Ureter (tissue), 1 donor: Measurements from ENCODE around the gene RIN2. TPM values are rescaled to one million over a fixed set of nuclear protein-coding genes. Genes with fewer than 3 reads are reported as not detected.

Source experiments
- DNase-seq: peaks from one replicate; pipeline ENCODE4 v3.0.0-alpha.2; 2020; ENCODE audit warnings: low spot score
- total RNA-seq: library from RNA; stranded (reverse); gene quantifications from one replicate; pipeline ENCODE4 v1.2.4, GENCODE V29; 2023
- donor health status: DM: yes; HTN: yes; CAD: no.

RIN2 gene, protein sequence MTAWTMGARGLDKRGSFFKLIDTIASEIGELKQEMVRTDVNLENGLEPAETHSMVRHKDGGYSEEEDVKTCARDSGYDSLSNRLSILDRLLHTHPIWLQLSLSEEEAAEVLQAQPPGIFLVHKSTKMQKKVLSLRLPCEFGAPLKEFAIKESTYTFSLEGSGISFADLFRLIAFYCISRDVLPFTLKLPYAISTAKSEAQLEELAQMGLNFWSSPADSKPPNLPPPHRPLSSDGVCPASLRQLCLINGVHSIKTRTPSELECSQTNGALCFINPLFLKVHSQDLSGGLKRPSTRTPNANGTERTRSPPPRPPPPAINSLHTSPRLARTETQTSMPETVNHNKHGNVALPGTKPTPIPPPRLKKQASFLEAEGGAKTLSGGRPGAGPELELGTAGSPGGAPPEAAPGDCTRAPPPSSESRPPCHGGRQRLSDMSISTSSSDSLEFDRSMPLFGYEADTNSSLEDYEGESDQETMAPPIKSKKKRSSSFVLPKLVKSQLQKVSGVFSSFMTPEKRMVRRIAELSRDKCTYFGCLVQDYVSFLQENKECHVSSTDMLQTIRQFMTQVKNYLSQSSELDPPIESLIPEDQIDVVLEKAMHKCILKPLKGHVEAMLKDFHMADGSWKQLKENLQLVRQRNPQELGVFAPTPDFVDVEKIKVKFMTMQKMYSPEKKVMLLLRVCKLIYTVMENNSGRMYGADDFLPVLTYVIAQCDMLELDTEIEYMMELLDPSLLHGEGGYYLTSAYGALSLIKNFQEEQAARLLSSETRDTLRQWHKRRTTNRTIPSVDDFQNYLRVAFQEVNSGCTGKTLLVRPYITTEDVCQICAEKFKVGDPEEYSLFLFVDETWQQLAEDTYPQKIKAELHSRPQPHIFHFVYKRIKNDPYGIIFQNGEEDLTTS
- total RNA-seq, result 70.4 TPM

GRCh38 chr20:19758133-19758500 is at the start of gene RIN2:
Gene RIN2, plus strand, starts transcription at chr20:19758258. Its CDS starts 131,344 bp downstream, at chr20:19889602.
- no peak for DNase-seq

DNA sequence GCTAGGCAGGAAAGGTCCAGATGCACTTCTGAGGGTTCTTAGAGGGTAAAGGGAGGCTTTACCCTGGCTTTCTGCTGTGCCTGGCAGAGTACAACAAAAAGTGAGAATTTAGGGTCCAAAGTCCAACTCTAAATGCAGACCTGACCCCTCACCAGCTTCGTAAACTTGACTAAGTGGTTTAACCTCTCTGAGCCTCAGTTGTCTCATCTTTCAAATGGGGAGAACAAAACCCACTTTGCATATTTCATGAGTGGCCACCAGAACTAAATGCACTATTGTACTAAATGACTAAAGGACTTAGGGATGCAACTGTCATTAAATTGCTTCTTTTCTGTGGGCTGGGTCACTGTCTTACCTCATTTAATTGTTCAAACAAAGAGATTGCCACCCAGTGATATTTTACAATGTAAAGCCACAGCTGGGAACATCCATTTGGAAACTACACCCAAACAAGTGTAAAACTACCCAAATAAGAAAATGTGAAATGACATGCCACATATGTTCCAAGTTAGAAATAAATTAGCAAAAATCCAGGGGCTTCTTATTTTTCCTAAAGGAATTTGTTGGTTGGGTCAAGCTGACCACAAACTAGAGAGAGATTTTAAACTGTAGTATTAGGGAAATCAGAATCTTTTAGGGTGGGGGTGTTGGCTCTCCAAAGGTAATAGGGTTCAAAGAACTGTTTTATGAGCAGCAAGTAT is 48.3 kb upstream of the RIN2 start:
- DNase-seq, result no peak

DNA sequence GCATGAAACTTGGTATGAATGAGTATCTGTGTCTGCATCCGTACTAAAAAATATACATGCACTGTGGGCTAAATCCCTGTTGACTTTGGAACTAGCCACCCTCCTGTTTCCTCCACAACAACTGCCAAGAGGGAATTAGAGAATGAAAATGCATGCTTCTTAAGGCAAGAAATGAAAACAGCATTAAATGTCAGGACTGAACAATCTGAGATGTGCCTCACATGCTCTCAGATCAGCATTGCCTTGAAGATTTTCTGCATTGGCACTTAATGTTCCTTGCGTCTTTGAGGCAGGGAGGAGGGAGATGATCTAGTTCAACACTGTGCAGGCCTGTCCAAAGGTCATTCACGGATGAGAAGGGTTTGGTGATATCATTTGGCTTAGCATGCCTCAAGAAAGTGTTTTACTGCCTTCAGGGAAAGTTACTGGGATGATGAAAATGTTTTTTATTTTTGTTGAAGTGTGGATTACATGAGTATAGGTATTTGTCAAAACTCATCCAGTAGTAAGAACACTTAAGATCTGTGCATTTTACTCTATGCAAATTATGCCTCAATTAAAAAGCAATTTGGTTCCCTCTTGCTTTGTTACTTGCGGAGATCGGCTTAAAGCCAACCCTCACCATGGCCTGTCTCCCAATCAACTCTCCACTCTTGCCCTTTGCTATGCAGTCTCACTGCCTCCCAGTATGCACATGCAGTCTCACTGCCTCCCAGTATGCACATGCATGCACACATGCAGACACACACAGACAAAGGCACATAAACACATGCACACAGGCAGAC is 47.5 kb upstream of the RIN2 start:
- no peak for DNase-seq

DNA sequence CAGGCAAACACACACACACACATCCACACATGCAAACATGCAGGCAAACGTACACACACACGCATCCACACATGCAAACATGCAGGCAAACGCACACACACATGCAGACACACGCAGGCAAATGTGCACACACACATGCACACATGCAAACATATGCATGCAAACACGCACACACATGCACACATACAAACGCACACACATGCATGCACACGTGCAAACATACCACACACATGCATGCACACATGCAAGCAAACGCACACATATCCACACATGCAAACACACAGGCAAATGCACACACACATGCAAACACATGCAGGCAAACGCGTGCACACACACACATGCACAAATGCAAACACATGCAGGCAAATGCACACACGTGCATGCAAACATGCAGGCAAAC is 46.9 kb upstream of the RIN2 start:
- DNase-seq, result no peak

GRCh38 chr20:19712721-19713260 is 45.3 kb upstream of the RIN2 start:
- DNase-seq, result no peak

DNA sequence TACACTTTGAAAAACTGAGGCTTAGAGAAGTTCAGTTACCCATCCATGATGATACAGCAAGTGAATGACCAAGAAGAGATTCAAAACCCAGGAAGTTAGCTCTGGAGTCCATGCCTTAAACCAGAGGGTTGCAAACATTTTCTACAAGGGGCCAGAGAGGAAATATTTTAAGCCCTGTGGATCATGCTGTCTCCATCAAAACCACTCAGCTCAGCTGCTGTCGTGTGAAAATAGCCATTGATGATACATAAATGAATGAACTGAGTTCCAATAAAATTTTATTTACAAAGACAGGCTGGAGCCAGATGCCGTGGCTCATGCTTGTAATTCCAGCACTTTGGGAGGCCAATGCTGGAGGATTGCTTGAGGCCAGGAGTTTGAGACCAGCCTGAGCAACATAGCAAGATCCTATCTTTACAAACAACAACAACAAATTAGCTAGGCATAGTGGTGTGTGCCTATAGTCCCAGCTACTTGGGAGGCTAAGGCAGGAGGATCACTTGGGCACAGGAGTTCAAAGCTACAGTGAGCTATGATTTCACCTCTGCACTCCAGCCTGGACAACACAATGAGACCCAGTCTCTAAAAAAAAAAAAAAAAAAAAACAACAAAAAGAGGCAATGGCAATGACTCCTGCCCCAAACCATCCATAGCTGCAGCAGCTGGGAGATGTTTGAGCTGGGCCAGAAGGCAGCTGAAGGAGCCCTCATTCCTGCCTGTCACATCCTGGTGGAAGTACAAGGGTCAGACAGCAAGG is 44.1 kb upstream of the RIN2 start:
- DNase-seq, result no peak

- DNase-seq, result no peak
These were observed 43.5 kb upstream of the RIN2 start for GRCh38 chr20:19714579-19714840.

DNA sequence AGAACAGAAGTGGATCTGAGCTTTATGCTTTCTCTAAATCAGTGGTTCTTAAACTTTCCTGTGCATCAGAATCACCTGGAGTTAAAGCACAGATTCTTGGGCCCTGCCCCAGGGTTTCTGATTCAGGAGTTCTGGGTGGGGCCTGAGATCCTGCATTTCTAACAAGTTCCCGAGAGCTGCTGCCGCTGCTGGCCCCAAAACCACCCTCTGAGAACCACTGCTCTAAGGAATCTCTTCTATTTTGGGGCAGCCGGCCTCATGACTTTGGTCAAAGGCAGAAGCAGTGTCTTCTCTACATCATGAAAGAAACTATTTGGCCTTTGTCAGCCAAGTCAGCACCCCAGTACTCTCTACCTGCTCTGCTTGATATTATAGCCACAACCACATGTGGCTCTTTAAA is 42.1 kb upstream of the RIN2 start:
- no peak for DNase-seq

- no peak for DNase-seq
These were observed 39.2 kb upstream of the RIN2 start for GRCh38 chr20:19718880-19719279.

- no peak for DNase-seq
These were observed 37.1 kb upstream of the RIN2 start for GRCh38 chr20:19720991-19721390.

DNA sequence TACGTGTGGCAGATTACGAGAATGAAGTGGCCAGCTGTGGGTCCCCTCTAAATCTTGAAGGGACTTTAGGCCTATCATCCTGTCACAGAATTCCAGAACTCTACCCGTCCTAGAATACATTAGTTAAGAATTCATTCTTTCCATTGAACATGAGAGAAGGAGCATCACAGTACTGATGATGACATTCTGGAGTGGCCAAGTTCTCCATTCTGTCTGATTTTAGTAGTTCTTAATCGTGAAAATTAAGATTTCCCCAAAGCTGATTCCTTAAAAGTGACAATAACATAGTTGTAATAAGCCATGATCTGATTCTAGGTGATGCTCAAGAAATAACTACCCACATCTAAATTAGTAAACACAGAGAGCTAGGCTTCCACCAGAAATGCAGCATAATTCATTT is 35.0 kb upstream of the RIN2 start:
- DNase-seq, result no peak

GRCh38 chr20:19723813-19724430 is 34.1 kb upstream of the RIN2 start:
- DNase-seq, result no peak

DNA sequence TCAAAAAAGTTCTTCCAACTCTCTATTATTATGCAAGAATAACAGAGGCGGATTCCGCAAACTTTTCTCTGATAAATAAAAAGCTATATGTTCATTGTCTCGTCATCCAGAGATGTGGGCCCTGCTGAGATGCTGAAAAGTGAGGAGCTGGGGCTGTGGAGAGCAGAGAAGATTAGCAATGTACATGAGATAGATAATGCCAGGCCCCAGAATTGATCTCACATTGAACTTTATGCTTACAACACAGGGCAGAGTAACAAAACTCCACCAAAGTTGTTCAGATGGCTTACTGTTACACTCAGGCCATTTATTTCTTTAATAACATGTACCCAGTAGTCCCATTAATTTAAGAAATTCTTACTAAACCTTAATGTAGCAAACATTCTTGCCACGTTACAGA is 32.7 kb upstream of the RIN2 start:
- DNase-seq, result no peak

DNA sequence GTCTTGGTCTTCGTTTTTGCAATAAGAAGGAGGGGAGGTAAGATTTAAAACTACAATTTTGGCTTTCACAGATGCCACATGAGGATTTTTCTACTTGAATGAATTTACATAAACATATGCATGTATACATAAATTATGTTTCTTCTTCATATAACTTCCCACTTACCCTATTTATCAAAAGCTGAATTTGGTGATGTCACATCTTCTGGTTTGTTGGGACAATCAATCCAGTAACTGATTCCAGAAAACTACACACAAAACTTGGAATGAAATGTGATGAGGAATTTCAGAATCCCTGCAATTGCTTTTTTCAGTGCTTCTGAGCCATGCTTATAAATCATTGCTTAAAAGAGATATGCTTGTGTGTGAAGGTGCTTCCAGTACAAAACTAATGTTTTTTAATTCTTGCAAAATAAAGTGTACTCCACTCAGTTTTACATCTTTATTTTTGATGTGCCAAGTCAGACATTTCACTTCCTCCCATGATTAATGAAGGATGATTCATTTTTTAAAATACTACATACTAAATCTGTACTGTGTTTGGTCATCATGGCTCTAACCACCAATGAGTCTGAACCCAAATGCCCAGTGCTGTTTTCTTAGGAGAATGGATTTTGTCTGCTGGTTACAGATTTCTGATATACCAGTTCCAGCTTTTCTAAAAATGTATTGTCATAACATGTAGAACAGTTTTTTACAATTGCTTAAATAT is 32.1 kb upstream of the RIN2 start:
- no peak for DNase-seq

DNA sequence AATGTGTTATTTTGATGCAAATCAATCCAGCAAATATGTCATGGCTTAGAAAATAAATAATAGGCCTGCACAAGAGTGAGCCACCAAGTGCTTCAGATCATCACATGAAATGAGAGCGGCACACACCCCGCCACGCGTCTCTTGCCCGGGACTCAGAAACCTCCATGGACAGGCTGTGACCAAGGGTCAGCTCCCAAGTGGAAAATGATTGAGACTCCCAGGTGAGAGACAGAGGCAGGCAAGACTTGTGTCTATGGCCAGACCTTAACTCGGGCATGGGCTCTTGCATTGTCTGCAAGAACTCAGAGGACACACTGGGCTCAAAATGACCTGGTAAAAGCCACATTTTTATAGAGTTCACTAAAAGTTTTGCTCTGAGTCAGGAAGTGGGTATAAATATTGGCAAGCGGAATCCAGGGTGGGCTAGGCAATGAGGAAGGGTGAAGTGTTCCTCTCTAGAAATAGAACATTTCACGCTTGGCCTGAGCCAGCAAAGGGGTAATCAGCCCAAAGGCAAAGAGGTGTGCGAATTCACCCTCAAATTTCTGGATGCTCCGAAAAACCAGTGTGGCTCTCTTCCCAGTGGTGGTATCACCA is 30.7 kb upstream of the RIN2 start:
- no peak for DNase-seq

DNA sequence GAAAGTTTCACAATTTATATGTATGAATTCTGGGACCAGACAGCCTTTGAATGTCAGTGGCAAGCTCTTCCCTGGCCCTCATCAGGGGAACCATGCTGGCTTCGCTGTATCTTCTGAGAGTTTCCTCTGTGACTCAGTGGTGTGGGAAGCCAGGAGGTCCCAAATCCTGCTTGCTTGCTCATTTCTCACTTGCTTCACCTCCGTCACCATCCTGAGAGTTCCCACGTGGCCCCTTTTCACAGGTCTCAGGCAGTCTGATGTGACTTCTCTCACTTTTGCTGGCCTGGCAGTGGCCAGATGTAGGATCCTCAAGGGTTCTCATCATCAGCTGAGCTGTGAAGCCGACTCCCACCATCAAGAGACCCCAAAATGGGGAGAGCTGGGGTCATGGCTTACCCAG is 28.4 kb upstream of the RIN2 start:
- DNase-seq, result no peak

DNA sequence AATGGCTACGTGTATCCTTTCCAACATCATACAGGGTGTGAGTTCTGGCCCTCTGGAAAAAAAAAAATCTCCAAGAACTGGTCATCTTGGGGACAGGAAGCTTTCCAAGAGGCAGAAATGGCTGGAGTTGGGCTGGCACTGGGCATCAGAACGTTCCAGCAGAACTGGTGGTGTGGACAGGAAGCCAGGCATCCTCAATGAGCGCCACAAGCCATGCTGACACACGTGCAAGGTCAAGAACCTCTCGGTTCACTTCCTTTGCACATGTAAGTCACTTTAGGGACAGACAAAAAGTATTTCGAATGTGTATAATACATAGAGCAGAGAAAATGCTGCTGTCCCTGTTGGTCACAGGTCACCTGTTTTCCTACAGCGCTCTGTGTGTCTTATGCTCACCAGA is 27.4 kb upstream of the RIN2 start:
- DNase-seq, result no peak

DNA sequence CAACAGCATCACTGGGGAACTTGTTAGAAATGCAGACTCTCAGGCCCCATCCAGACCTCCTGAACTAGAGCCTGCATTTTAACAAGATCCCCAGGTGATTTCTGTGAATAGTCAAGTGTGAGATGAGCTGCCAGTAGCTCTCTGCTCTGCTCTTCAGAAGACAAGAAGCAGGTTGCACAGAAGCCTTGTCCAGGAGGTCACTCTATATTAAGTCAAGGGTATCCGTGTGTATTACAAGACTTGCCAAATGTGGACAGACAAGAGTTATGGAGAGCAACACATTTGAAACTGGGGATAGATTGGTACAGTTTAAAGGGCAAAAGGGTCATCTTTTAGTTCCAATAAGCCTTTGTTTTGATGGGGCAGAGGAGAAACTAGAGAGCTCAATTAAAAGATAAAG is 23.2 kb upstream of the RIN2 start:
- DNase-seq, result no peak

- peak; percentile 80 for DNase-seq
These were observed 22.6 kb upstream of the RIN2 start for GRCh38 chr20:19735446-19735845.
